ENCODE measurements around the gene DEPDC1B.

DNA sequence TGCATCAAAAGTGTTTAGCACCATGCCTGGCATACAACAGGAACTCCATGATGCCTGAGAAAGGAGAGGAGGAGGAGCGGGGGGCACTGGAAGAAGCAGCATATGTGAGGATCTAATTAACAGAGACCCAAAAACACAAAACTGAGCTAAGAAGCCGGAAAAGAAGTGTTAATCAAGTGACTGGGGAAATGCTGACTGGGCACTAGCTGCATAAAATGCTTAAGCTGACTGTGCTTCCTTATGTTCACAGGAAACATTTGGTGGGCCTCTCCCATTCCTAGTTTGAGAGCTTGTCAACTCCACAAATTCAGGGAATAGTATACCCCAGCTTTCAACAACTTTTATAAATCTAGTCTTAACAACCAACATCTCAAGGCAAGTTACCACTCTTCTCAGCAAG, 26.6 kb downstream of the DEPDC1B start:
- no peak for TF ChIP-seq POLR2AphosphoS5 (IDR thresholded peaks at IDR 0.05)
- TF ChIP-seq, protein P1, sequence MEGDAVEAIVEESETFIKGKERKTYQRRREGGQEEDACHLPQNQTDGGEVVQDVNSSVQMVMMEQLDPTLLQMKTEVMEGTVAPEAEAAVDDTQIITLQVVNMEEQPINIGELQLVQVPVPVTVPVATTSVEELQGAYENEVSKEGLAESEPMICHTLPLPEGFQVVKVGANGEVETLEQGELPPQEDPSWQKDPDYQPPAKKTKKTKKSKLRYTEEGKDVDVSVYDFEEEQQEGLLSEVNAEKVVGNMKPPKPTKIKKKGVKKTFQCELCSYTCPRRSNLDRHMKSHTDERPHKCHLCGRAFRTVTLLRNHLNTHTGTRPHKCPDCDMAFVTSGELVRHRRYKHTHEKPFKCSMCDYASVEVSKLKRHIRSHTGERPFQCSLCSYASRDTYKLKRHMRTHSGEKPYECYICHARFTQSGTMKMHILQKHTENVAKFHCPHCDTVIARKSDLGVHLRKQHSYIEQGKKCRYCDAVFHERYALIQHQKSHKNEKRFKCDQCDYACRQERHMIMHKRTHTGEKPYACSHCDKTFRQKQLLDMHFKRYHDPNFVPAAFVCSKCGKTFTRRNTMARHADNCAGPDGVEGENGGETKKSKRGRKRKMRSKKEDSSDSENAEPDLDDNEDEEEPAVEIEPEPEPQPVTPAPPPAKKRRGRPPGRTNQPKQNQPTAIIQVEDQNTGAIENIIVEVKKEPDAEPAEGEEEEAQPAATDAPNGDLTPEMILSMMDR (IDR thresholded peaks at IDR 0.05) = no peak
